NOMO-1 (cell line): Measurements from ENCODE around the gene NR1H3.
"Not testable (repeated sequence)": the region's sequence is repeated elsewhere in the genome, so short reads cannot be mapped to it uniquely, and the experiment has no call there.

ENCODE experiments used
- DNase-seq, 2 experiments: peaks; one replicate each; lab custom pipeline; 2025; ENCODE audit not compliant: unreplicated experiment in 2 of 2; lab: John Stamatoyannopoulos, UW

The NR1H3 gene

DNA sequence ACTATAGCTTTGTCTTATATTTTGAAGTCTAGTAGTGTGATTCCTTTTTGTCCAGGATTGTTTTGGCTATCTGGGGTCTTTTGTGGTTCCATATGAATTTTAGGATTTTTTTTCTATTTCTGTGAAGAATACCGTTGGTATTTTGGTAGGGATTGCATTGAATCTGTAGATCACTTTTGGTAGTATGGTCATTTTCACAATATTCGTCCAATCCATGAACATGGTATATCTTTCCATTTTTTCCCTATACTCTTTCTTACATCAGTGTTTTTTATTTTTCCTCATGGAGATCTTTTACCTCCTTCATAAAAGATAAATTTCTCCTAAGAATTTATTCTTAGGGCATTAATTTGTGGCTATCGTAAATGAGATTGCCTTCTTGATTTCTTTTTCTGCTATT is 41.3 kb downstream of the NR1H3 start:
- no peak for DNase-seq

DNA sequence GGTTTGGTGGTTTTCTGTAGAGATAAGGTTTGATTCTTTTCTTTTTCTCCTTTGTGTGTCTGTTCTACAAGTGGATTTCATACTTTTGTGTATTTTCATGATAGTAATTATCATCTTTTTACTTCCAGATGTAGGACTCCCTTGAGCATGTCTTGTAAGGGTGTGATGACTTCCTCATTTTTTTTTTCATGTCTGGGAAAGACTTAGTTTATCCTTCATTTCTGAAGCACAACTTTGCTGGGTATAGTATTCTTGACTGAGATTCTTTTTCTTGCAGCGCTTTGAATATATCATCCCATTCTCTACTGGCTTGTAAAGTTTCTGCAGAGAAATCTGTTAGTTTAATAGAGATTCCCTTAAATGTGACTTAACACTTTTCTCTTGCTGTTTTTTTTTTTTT is 45.1 kb downstream of the NR1H3 start:
- DNase-seq, result no peak

DNA sequence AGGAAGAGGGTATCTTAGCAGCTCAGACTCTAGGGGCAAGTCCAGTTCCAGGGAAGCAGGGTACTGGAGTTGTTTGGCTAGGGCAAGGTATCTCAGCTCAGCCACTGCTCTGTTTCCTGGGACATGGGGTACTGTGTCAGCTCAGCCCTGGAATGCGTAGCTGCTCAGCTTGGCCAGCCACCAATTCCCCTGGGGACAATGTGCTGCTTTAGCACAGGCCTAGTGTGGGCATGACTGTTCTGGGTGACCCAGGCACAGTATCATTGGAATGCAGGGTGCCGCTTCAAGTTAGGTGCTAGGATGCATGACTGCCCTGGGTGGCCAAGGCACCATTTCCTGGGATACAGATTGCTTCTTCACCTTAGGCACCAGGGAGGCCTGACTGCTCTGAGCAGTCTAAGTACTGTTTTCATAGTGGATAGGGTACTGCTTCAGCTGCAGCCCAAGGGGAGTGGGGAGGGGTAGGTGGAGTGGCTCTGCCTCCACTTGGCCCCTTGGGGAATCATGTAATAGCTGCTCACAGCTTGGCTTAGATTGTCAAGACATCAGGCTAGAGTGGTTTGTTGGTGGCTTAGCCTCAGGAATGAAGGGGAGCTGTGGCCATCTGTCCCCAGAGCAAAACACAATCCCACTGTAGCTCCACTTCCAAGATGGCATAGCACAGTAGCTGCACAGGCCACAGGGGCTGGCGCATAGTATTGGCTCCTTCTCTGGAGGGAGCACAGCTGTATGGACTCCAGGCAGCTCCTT is 48.1 kb downstream of the NR1H3 start:
- DNase-seq, result no peak

DNA sequence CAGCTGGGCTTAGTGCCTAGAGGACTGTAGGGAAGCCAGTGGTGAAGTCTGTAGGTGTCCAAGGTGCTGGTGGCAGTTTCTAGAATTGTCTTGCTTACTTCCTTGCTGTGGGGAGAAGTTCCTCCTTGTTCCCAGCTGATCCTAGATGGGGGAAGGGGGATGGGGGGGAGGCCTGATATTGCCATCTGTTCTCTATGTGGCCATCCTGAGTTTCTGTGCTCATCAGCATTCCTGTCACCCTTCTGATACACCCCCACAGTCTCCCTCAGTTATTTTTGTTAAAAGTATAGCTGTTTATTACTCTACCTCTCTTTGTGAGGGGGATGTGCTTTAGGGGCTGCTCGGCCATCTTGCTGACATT is 48.7 kb downstream of the NR1H3 start:
- DNase-seq, result no peak

DNA sequence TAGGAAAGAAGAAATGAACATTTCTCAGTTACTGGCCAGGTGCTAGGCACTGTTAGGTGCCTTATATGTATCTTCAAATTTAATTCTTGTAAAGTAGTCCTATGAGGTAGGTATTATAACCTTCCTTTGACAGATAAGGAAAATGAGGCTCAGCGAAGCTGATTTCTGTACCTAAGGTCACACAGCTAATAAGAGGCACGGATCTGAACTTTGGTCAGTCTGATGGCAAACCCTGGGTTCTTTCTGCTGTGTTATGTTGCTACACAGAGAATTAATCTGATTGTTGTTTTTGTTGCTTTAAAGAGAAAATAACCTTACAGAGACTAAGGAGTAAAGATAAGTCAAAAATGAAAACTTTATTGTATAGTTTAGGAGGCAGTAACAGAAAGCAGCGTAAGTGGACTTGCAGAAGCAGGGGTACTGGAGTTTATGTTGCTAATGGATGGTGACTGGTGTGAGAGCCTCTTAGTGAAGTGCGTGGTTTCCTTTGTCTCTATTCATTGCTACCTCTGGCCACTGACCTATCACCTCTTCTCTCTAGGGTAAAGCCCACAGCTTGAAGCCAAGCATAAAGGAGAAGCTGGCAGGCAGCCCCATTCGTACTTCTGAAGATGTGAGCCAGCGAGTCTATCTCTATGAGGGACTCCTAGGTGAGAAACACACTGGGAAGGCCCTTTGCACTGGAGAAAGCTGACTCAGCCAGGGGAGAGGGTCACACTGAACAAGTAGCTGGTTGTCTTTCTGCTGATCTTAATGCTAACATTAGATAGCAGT is 50.4 kb downstream of the NR1H3 start:
- DNase-seq, result no peak

DNA sequence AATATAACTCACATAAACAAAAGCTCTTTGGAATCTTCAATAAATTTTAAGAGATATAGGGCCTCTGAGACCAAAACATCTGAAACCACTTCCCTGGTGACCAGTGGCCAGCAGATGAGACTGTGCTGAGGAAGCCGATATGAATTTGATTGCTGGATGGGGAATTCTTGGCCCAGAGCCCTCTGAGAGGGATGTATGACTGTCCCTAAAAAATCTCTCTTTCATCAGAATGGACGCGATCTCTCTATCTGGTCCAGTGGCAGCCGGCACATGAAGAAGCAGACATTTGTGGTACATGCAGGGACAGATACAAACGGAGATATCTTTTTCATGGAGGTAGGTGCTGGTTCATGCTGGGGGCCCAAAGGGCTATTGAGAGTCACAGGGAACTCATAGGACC is 57.2 kb downstream of the NR1H3 start:
- no peak for DNase-seq

DNA sequence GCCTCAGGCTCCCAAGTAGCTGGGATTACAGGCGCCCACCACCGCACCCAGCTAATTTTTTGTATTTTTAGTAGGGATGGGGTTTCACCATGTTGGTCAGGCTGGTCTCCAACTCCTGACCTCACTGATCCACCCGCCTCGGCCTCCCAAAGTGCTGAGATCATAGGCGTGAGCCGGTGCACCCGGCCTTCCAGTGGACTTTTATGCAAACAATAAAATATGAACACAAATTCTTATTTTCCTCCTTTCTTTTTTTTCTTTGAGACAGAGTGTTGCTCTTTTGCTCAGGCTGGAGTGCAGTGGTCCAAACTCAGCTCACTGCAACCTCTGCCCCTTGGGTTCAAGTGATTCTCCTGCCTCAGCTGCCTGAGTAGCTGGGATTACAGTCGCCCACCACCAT is 58.7 kb downstream of the NR1H3 start:
- not testable (repeated sequence) for DNase-seq

DNA sequence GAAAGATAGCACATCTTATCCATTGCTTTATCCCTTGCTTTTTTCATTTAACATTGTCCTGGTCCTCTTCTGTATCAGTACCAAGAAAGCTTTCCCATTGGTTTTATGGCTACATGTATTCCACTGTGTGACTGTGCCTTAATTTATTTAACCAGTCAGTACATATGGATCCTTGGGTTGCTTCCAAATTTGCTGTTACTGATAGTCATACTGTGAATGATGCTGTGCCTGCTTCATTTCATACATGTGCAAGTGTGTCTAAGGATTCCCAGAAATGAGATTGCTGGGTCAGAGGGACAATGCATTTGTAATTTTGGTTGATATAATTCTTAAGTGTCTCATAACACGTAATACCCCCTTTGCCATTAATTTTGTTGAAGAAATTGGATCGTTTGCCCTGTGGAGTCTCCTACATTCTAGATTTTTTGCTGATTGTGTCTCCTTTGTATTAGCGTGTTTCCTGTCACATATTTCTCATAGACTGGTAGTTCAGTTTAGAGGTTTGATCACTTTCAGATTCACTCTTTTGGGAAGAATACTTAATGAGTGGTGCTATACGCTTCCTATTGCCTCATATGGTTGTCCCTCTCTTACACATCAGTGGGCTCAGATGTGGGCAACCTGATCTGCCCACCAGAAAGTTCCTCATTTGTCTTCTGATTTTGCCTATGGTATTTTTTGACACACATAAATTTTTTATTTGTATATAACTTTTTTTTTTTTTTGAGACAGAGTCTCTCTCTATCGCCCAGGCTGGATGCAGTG is 59.5 kb downstream of the NR1H3 start:
- DNase-seq, result peak; percentile 15 to 32

DNA sequence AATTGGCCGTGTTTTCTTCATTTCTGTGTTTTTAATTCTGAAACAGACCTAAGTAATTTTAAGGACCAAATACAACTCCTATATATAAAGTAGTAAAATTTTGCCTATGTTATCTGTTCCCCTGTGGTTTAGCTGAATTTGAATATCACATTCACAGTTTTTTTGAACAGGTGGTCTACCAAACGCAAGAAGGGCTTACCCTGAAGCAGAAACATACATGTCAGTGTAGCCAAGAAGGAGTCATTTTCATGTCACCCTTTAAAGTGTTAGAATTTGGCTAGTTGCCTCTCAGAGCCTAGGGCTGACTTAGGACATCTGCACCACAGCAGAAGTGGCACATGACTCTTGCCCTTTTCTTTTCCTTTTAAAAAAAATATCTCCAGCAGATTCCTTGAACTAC is 60.4 kb downstream of the NR1H3 start:
- DNase-seq, result no peak
